IMR-90 (cell line): Measurements from ENCODE around the gene SARDH. TPM values are rescaled to one million over a fixed set of nuclear protein-coding genes. Genes with fewer than 3 reads are reported as not detected.

ENCODE experiments used
- ATAC-seq: fragments of 200-7000 bp; cut with Tn5 transposase; 2 replicates; pipeline ENCODE4 v1.9.1; 2020; ENCODE audit warnings: low read depth, mild to moderate bottlenecking, moderate library complexity
- BruUV-seq: library from RNA; stranded (reverse); fragments of 400-500 nt; replicated peaks from 2 replicates; lab custom pipeline; 2021; lab: Mats Ljungman, UMichigan
- CTCF ChIA-PET: fragments of 300-600 bp; formaldehyde crosslinking; extraction: SDS; loops from one replicate; lab custom pipeline; 2021; ENCODE audit warnings: antibody characterized with exemption; lab: Yijun Ruan, JAX
- POLR2A ChIA-PET: fragments of 300-600 bp; sonication (Branson Sonifier 250); formaldehyde crosslinking; loops from one replicate; lab custom pipeline; 2022; ENCODE audit warnings: antibody characterized with exemption; ENCODE audit not compliant: unreplicated experiment; lab: Charles Lee
- DNase-seq: peaks from one replicate; pipeline ENCODE4 v3.0.0; 2013
- H2AFZ ChIP-seq: replicated peaks from 2 replicates; pipeline ENCODE3; 2013; ENCODE audit warnings: low read length, mild to moderate bottlenecking; ENCODE audit not compliant: poor library complexity
- H2AK5ac ChIP-seq: 2 replicates; pipeline ENCODE4 v1.6.1; 2013; ENCODE audit warnings: low read depth, low read length, inconsistent platforms
- H2AK9ac ChIP-seq: replicated peaks from 2 replicates; pipeline ENCODE3; 2013; ENCODE audit warnings: mild to moderate bottlenecking, low read depth, low read length, moderate library complexity; ENCODE audit not compliant: poor library complexity
- H2BK120ac ChIP-seq: 2 replicates; pipeline ENCODE4 v1.6.1; 2013; ENCODE audit warnings: low read depth, low read length, inconsistent platforms
- H2BK15ac ChIP-seq: 3 replicates; pipeline ENCODE4 v1.6.1; 2013; ENCODE audit warnings: low read depth, low read length, inconsistent platforms
- H2BK20ac ChIP-seq: 2 replicates; pipeline ENCODE4 v1.6.1; 2013; ENCODE audit warnings: low read depth, mild to moderate bottlenecking, inconsistent platforms, low read length, moderate library complexity
- H2BK5ac ChIP-seq: 2 replicates; pipeline ENCODE4 v1.6.1; 2013; ENCODE audit warnings: mild to moderate bottlenecking, low read depth, low read length, inconsistent platforms; ENCODE audit not compliant: poor library complexity, severe bottlenecking
- H3K14ac ChIP-seq: replicated peaks from 2 replicates; pipeline ENCODE4 v1.6.1; 2013; ENCODE audit warnings: low read depth, low read length, inconsistent platforms
- H3K18ac ChIP-seq: 2 replicates; pipeline ENCODE4 v1.6.1; 2013; ENCODE audit warnings: low read depth, low read length, control low read depth
- H3K23ac ChIP-seq: 2 replicates; pipeline ENCODE4 v1.6.1; 2013; ENCODE audit warnings: low read depth, low read length, inconsistent platforms
- H3K27ac ChIP-seq: 2 replicates; pipeline ENCODE4 v1.5.1; 2013; ENCODE audit warnings: mild to moderate bottlenecking, control low read depth, low read length; ENCODE audit not compliant: insufficient read depth
- H3K27me3 ChIP-seq: 2 replicates; pipeline ENCODE4 v1.6.1; 2013; ENCODE audit warnings: low read length; ENCODE audit not compliant: control insufficient read depth, insufficient read depth
- H3K36me3 ChIP-seq: 2 replicates; pipeline ENCODE4 v1.6.1; 2013; ENCODE audit warnings: low read length, mixed read lengths; ENCODE audit not compliant: control insufficient read depth, insufficient read depth
- H3K4ac ChIP-seq: 2 replicates; pipeline ENCODE4 v1.6.1; 2013; ENCODE audit warnings: low read depth, low read length, inconsistent platforms
- H3K4me1 ChIP-seq: 2 replicates; pipeline ENCODE4 v1.6.1; 2013; ENCODE audit warnings: low read length, mixed read lengths; ENCODE audit not compliant: control insufficient read depth, insufficient read depth
- H3K4me2 ChIP-seq: 2 replicates; pipeline ENCODE4 v1.6.1; 2013; ENCODE audit warnings: low read depth, mild to moderate bottlenecking, control low read depth, low read length, moderate library complexity
- H3K4me3 ChIP-seq: 2 replicates; pipeline ENCODE4 v1.5.1; 2013; ENCODE audit warnings: low read depth, mild to moderate bottlenecking, control low read depth, low read length, moderate library complexity; ENCODE audit not compliant: insufficient read depth
- H3K56ac ChIP-seq: 2 replicates; pipeline ENCODE4 v1.6.1; 2013; ENCODE audit warnings: low read length, inconsistent platforms; ENCODE audit not compliant: insufficient read depth; ENCODE audit errors: extremely low read depth
- H3K79me1 ChIP-seq, 2 experiments: 2 replicates each; pipeline ENCODE4 v1.6.1; 2013; ENCODE audit warnings: low read length in 2 of 2, inconsistent platforms in 1 of 2, low read depth in 1 of 2
- H3K9ac ChIP-seq: 2 replicates; pipeline ENCODE4 v1.6.1; 2013; ENCODE audit warnings: low read depth, low read length, control low read depth
- H3K9me1 ChIP-seq: 2 replicates; pipeline ENCODE4 v1.6.1; 2013; ENCODE audit warnings: low read length, inconsistent platforms; ENCODE audit not compliant: insufficient read depth
- H3K9me3 ChIP-seq: 2 replicates; pipeline ENCODE4 v1.6.1; 2013; ENCODE audit warnings: low read length; ENCODE audit not compliant: control insufficient read depth, insufficient read depth
- H4K20me1 ChIP-seq: 2 replicates; pipeline ENCODE4 v1.6.1; 2013; ENCODE audit warnings: low read length, inconsistent platforms; ENCODE audit not compliant: insufficient read depth
- H4K5ac ChIP-seq: 2 replicates; pipeline ENCODE4 v1.6.1; 2013; ENCODE audit warnings: mild to moderate bottlenecking, low read depth, low read length, control low read depth
- H4K8ac ChIP-seq, 2 experiments: 2 replicates each; pipeline ENCODE4 v1.6.1; 2013; ENCODE audit warnings: low read depth in 2 of 2, low read length in 2 of 2, control low read depth in 1 of 2, inconsistent platforms in 1 of 2
- H4K91ac ChIP-seq: 2 replicates; pipeline ENCODE4 v1.6.1; 2013; ENCODE audit warnings: low read depth, low read length, inconsistent platforms; ENCODE audit not compliant: insufficient read depth
- BHLHE40 ChIP-seq: fragments of 150-350 bp; IDR thresholded peaks from 2 replicates; pipeline ENCODE4 v1.6.1; 2016; ENCODE audit warnings: mild to moderate bottlenecking, low read depth, low read length
- CEBPB ChIP-seq: IDR thresholded peaks from 2 replicates; pipeline ENCODE4 v1.6.1; 2012; ENCODE audit warnings: low read depth, low read length, improper control_type of control experiment
- CHD1 ChIP-seq: IDR thresholded peaks from 2 replicates; pipeline ENCODE4 v1.6.1; 2012; ENCODE audit warnings: low read depth, low read length, improper control_type of control experiment
- CTCF ChIP-seq: conservative IDR thresholded peaks from 2 replicates; pipeline ENCODE4 v1.5.1; 2012; ENCODE audit warnings: mild to moderate bottlenecking, low read depth, low read length, improper control_type of control experiment
- ELK1 ChIP-seq: fragments of 150-350 bp; IDR thresholded peaks from 2 replicates; pipeline ENCODE4 v1.6.1; 2016; ENCODE audit warnings: low read depth, mild to moderate bottlenecking, low read length, moderate library complexity, borderline replicate concordance
- FOS ChIP-seq: fragments of 150-350 bp; IDR thresholded peaks from 2 replicates; pipeline ENCODE4 v1.6.1; 2016; ENCODE audit warnings: low read depth, low read length
- MAZ ChIP-seq: IDR thresholded peaks from 2 replicates; pipeline ENCODE4 v1.6.1; 2012; ENCODE audit warnings: low read depth, mild to moderate bottlenecking, low read length, improper control_type of control experiment, moderate library complexity, borderline replicate concordance
- MXI1 ChIP-seq: IDR thresholded peaks from 2 replicates; pipeline ENCODE4 v1.6.1; 2012; ENCODE audit warnings: low read depth, mild to moderate bottlenecking, low read length, moderate library complexity, borderline replicate concordance
- NFE2L2 ChIP-seq: fragments of 150-350 bp; IDR thresholded peaks from 2 replicates; pipeline ENCODE4 v1.6.1; 2016; ENCODE audit warnings: low read depth, mild to moderate bottlenecking, low read length
- RAD21 ChIP-seq: IDR thresholded peaks from 2 replicates; pipeline ENCODE4 v1.6.1; 2012; ENCODE audit warnings: low read length, improper control_type of control experiment
- RCOR1 ChIP-seq: IDR thresholded peaks from 2 replicates; pipeline ENCODE4 v1.6.1; 2012; ENCODE audit warnings: mild to moderate bottlenecking, low read length, improper control_type of control experiment; ENCODE audit not compliant: insufficient replicate concordance
- RFX5 ChIP-seq: IDR thresholded peaks from 2 replicates; pipeline ENCODE4 v1.8.0; 2012; ENCODE audit warnings: low read depth, mild to moderate bottlenecking, low read length, moderate library complexity
- SMC3 ChIP-seq: fragments of 150-350 bp; IDR thresholded peaks from 2 replicates; pipeline ENCODE4 v1.6.1; 2016; ENCODE audit warnings: low read depth, mild to moderate bottlenecking, antibody characterized with exemption, low read length, moderate library complexity
- USF2 ChIP-seq: fragments of 150-350 bp; IDR thresholded peaks from 2 replicates; pipeline ENCODE4 v1.6.1; 2017; ENCODE audit warnings: mild to moderate bottlenecking, antibody characterized with exemption, low read length, low read depth
- WGBS, 2 experiments: methylation state at CpG; one replicate each; pipeline versions ENCODE4 v1.1.5 to v1.1.7; 2013; ENCODE audit warnings: missing lambda C conversion rate in 2 of 2; ENCODE audit not compliant: insufficient read length in 1 of 2; ENCODE audit errors: extremely low coverage in 2 of 2; 5-methylcytosine and 5-hydroxymethylcytosine counted together
- dilution Hi-C: fragments of 300-500 bp; cut with HindIII; formaldehyde crosslinking; loops from one replicate; pipeline ENCODE4 v1.14.3; 2018; ENCODE audit warnings: low sequenced_read_pairs; ENCODE audit not compliant: unreplicated experiment
- in situ Hi-C: fragments of 300-500 bp; cut with MboI; formaldehyde crosslinking; loops from 3 replicates; pipeline ENCODE4 v1.14.3; 2019; ENCODE audit warnings: low sequenced_read_pairs, inconsistent platforms, mixed read lengths
- intact Hi-C: fragments of 100-400 bp; cut with micrococcal nuclease; formaldehyde crosslinking; loops from 2 replicates; pipeline ENCODE4 v1.10.0; 2022
- polyA plus RNA-seq, 3 experiments: library from polyadenylated mRNA; depleted of rRNA; stranded (reverse); fragments of >200 nt; gene quantifications; 2 replicates each; pipeline ENCODE4 v1.2.3, GENCODE V29; 2012; ENCODE audit warnings: low replicate concordance in 1 of 3
- total RNA-seq: library from RNA; depleted of rRNA; stranded (reverse); fragments of >200 nt; gene quantifications from 2 replicates; pipeline ENCODE4 v1.2.3, GENCODE V29; 2012

SARDH gene
- total and polyA plus RNA-seq, 2 of the 4 experiments (the other 2 are of a cell fraction) = 5.0 to 7.5 TPM

GRCh38 chr9:133703591-133704399 lies 34.4 kb downstream of the SARDH start:
- H3K9me3 ChIP-seq = no peaks in the 10 kb centered on the region
- no peak overlapping the region for H2BK15ac ChIP-seq
- H2BK5ac ChIP-seq = no peak overlapping the region
- no peak overlapping the region for H3K23ac ChIP-seq
- no peaks in the 10 kb centered on the region for H3K36me3 ChIP-seq
- H3K9me1 ChIP-seq = no peaks in the 10 kb centered on the region
- no peaks in the 10 kb centered on the region for H3K79me1 ChIP-seq
- peaks cover 2% of the 10 kb centered on the region; the same call in 1 of the 2 replicates for H3K27me3 ChIP-seq
- no peak overlapping the region for H3K56ac ChIP-seq
- H4K20me1 ChIP-seq = no peaks in the 10 kb centered on the region
- no peak overlapping the region for H4K91ac ChIP-seq
- ChIA-PET CTCF (no interaction called here), POLR2A (no interaction called here)
- H4K5ac ChIP-seq = no peak overlapping the region
- H3K4me1 ChIP-seq = peaks cover 14% of the 10 kb centered on the region
- H3K27ac ChIP-seq = no peak overlapping the region
- H2AK5ac ChIP-seq = no peak overlapping the region
- ATAC-seq (no peak), DNase-seq (no peak)
- no TSS peak for BruUV-seq
- H4K8ac ChIP-seq = no peak overlapping the region
- H2AFZ ChIP-seq = no peak overlapping the region
- no peak overlapping the region for H3K4ac ChIP-seq
- no peak for TF ChIP-seq BHLHE40
- no peak for TF ChIP-seq RFX5
- no peak for TF ChIP-seq SMC3
- no peak for TF ChIP-seq MAZ
- no peak for TF ChIP-seq RAD21
- no peak for TF ChIP-seq USF2
- no peak for TF ChIP-seq ELK1
- TF ChIP-seq RCOR1 = no peak
- no peak for TF ChIP-seq MXI1
- no peak for TF ChIP-seq FOS
- no peak for TF ChIP-seq CTCF
- no peak for TF ChIP-seq NFE2L2
- TF ChIP-seq CEBPB = no peak
- no peak for TF ChIP-seq CHD1
- H2BK20ac ChIP-seq = no peak overlapping the region
- 80% methylated on average over 10 of the region's 21 CpGs; no CpG with 5 or more reads in 1 of the 2 experiments for WGBS, 2 experiments
- dilution Hi-C loops = no loop called here
- no peak overlapping the region for H2BK120ac ChIP-seq
- H3K4me2 ChIP-seq = no peak overlapping the region
- H2AK9ac ChIP-seq = no peak overlapping the region
- intact Hi-C loops = no loop called here
- in situ Hi-C loops = no loop called here
- no peak overlapping the region for H3K4me3 ChIP-seq
- no peak overlapping the region for H3K14ac ChIP-seq
- H3K18ac ChIP-seq = no peak overlapping the region
- H3K9ac ChIP-seq = no peak overlapping the region
